HCT116 (cell line): ENCODE data around the gene B4GALNT2.

Source experiments
- EGR1 ChIP-seq: IDR thresholded peaks from 2 replicates; pipeline ENCODE4 v1.6.1; 2012; ENCODE audit warnings: low read depth
- YY1 ChIP-seq: IDR thresholded peaks from 2 replicates; pipeline ENCODE4 v1.6.1; 2011; ENCODE audit warnings: low read length, low read depth, moderate library complexity, mild to moderate bottlenecking; ENCODE audit not compliant: insufficient replicate concordance; ENCODE audit errors: extremely low read depth

DNA sequence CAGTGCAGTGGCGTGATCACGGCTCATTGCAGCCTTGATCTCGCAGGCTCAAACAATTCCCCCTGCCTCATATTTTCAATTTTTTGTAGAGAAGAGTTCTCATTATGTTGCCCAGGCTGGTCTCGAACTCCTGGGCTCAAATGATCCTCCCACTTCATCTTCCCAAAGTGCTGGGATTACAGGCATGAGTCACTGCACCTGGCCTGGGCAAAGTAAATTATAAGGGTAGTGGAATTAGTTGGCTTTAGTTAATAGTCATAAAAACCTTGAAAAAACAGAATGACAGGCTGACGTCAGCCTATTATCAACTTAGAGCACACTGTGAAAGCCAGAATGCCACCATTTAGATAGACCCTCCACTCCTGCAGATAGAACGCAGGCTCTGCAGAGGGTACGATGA lies 43.5 kb upstream of the B4GALNT2 start:
- no peak for TF ChIP-seq EGR1
- TF ChIP-seq YY1: no peak
